GM12873 (cell line): ENCODE measurements around the gene CPA1.

Experiments
- CTCF ChIP-seq: IDR thresholded peaks from 2 replicates; pipeline ENCODE4 v1.5.1; 2012; ENCODE audit warnings: low read depth, mild to moderate bottlenecking, moderate library complexity, low read length, control low read depth; ENCODE audit not compliant: insufficient read depth; ENCODE audit errors: missing control alignments

Gene CPA1

GRCh38 chr7:130426564-130426963 is 46.3 kb downstream of the CPA1 start:
- TF ChIP-seq CTCF: no peak

- TF ChIP-seq CTCF: no peak
Measured at GRCh38 chr7:130429019-130429418, 48.7 kb downstream of the CPA1 start.

- no peak for TF ChIP-seq CTCF
Measured at GRCh38 chr7:130430115-130430514, 49.8 kb downstream of the CPA1 start.

GRCh38 chr7:130430841-130431666 is 50.8 kb downstream of the CPA1 start:
- no peak for TF ChIP-seq CTCF

- no peak for TF ChIP-seq CTCF
Measured at GRCh38 chr7:130432886-130433285, 52.6 kb downstream of the CPA1 start.

GRCh38 chr7:130433301-130433700 is 53.0 kb downstream of the CPA1 start:
- TF ChIP-seq CTCF: no peak

- TF ChIP-seq CTCF: no peak
Measured at GRCh38 chr7:130435311-130435854, 55.1 kb downstream of the CPA1 start.
